HG02571 (cell line): ENCODE results near the gene KLC4.

Experiments used
- ATAC-seq: cut with Tn5 transposase; IDR thresholded peaks from one replicate; pipeline ENCODE4 v1.9.1; 2021; ENCODE audit warnings: mild to moderate bottlenecking, moderate library complexity; ENCODE audit not compliant: unreplicated experiment

KLC4 gene

DNA sequence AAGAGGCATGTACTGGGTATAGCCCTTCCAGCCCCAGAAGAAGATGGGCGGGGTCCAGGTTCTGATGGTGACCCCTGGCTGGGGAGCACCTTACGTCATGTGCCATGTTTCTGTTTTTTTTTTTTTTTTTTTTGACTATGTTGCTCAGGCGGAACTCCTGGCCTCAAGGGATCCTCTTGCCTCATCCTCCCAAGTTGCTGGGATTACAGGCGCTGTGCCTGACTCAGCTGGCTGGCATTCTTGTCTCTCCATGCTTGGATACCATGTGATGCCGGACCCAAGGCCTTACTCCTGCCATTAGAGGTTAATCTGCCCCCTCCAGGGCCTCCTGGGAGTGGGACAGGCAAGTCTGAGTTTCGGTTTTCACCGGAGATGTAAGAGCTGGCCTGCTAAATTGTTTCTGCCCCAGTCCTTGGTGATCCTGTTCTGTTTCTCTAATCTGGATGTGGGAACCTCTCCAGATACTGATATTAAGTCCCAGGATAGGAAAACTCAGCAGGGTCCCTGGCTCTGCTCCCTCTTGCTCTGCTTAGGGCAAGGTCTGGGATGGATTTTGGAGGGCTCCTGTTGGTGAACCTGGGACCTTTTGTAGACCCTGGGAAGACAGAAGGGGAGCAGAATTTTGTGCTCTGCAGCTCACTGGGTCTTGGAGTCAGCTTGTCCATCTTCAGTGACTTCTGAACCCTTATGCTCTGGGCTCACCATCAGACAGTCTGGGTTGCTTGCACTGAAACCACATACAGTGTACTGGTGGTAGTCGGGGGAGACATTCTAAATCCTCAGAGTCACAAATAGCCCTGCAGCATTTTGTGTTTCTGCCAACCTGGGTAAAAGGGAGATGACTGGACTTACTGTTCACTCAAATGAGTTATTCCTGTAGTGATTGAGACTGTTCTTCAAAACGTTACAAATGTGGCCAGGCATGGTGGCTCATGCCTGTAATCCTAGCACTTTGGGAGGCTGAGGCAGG lies 61.8 kb downstream of the KLC4 start:
- ATAC-seq, result no peak

DNA sequence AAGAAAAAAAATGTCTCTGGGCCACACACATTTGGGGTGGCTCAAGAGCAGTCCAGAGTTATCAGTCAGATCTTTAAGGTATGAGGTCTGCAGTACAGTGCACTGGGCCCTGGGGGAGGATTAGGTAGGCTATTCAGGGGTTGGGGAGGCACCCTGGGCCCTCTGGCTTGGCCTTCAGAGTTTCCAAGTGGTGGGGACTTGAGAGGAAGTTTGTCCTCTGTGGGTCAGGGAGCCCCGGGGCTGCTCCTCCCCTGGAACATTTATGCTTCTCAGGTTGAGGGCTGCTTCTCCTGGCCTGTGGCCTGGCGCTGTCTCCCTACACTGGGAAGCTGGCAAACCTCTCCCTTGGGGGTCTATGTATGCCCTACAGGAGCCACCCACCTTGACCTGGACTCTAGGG lies 62.7 kb downstream of the KLC4 start:
- no peak for ATAC-seq

DNA sequence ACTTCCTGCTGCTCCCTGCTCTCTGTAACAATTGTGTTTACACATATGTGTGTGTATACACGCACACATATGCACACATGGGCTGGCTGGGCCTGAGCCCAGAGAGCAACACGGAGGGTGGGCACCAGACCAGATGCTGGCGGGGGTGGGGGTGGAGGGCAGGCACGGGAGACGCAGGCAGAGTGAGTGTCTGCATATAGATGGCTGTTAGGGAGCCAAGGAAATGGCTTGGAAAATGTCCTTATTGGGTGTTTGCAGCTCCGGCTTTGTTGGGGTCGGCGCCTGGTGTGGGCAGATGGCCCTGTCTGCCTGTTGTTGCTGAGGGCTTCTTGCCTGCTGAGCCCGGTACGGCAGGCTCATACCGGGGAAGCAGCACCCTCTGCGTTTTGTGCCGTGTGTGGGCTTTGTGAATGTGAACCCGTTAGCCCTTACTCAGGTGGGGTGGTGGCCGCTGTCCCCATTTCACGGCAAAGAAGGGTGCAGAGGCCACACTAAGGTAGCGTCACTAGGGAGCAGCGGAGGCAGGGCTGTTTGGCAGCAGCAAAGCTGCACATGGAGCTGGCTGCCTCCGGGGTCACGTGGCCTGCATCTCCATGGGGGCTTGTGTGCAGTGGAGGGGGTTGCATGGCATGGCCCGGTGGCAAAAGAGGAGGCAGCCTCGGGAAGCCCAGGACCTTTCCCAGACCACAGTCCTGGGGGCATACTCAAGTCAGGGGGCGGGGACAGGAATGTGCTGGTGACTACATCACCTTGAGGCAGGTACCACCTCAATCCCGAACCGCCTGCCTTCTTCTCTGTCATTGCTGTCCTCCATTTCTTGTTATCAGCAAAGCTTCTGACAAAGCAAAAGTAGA lies 64.3 kb downstream of the KLC4 start:
- no peak for ATAC-seq

DNA sequence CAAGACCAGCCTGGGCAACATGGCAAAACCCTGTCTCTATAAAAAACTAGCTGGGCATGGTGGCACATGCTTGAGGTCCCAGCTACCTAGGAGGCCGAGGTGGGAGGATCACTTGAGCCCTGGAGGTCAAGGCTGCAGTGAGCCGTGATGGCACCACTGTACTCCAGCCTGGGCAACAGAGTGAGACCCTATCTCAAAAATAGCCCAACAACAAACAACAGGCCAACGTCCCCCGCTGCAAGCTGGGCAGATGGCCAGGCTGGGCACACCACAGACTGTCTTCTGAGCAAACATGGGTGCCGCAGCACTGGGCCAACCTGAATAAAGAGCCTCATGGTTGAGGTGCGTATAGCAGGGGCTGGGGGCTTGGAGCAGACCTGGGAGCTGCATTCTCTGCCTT lies 65.0 kb downstream of the KLC4 start:
- no peak for ATAC-seq
